BJ (cell line): ENCODE results near the gene ADGRL2. TPM values are rescaled to one million over a fixed set of nuclear protein-coding genes. Genes with fewer than 3 reads are reported as not detected.

Source experiments
- CTCF ChIA-PET: fragments of 350-600 bp; formaldehyde crosslinking; extraction: SDS; loops from one replicate; lab custom pipeline; 2021; ENCODE audit warnings: antibody characterized with exemption, inconsistent platforms; lab: Yijun Ruan, JAX
- POLR2A ChIA-PET: fragments of 300-600 bp; sonication (Branson Sonifier 250); formaldehyde crosslinking; extraction: SDS; loops from one replicate; lab custom pipeline; 2021; ENCODE audit warnings: antibody characterized with exemption; lab: Charles Lee
- DNase-seq: peaks from one replicate; pipeline ENCODE4 v3.0.0-alpha.2; 2011; ENCODE audit warnings: low read depth
- H3K27me3 ChIP-seq: 2 replicates; pipeline ENCODE4 v1.6.0; 2011; ENCODE audit warnings: low read length; ENCODE audit not compliant: control insufficient read depth, insufficient read depth
- H3K36me3 ChIP-seq: 2 replicates; pipeline ENCODE4 v1.5.1; 2011; ENCODE audit warnings: low read length; ENCODE audit not compliant: control insufficient read depth, insufficient read depth
- H3K4me3 ChIP-seq: 2 replicates; pipeline ENCODE4 v1.5.1; 2011; ENCODE audit warnings: low read depth, mild to moderate bottlenecking, control low read depth, low read length
- CTCF ChIP-seq: IDR thresholded peaks from 2 replicates; pipeline ENCODE4 v1.5.1; 2011; ENCODE audit warnings: low read depth, mild to moderate bottlenecking, control low read depth, inconsistent platforms, low read length, moderate library complexity; ENCODE audit not compliant: insufficient read depth
- polyA plus RNA-seq: library from polyadenylated mRNA; depleted of rRNA; stranded (reverse); fragments of >200 nt; gene quantifications from 2 replicates; pipeline ENCODE4 v1.2.3, GENCODE V29; 2011

ADGRL2 gene
- polyA plus RNA-seq, 1 experiment, result 18.1 TPM

GRCh38 chr1:82034812-82035211 is 234.1 kb downstream of the ADGRL2 start:
- CTCF ChIA-PET, result no interaction called here
- POLR2A ChIA-PET, result no interaction called here
- H3K4me3 ChIP-seq, result no peak overlapping the region
- no peaks in the 10 kb centered on the region for H3K27me3 ChIP-seq
- no peaks in the 10 kb centered on the region for H3K36me3 ChIP-seq
- TF ChIP-seq CTCF, result no peak
- DNase-seq, result no peak
